Smooth muscle cell (in vitro differentiated cells): ENCODE data around the gene PLD2. TPM values are rescaled to one million over a fixed set of nuclear protein-coding genes. Genes with fewer than 3 reads are reported as not detected.

Experiments
- DNase-seq: peaks from one replicate; lab custom pipeline; 2025; ENCODE audit not compliant: unreplicated experiment; lab: John Stamatoyannopoulos, UW
- H2AFZ ChIP-seq: fragments of 200-600 bp; sonication (generic); 2 replicates; pipeline ENCODE4 v1.6.0; 2016; ENCODE audit warnings: antibody characterized with exemption, low read depth, mild to moderate bottlenecking
- H3F3A ChIP-seq: fragments of 200-600 bp; sonication (generic); 2 replicates; pipeline ENCODE4 v1.6.0; 2017; ENCODE audit warnings: antibody characterized with exemption, low read depth
- H3K27ac ChIP-seq: fragments of 200-600 bp; sonication (generic); 2 replicates; pipeline ENCODE4 v1.5.1; 2016; ENCODE audit warnings: low read depth, mild to moderate bottlenecking
- H3K27me3 ChIP-seq: fragments of 200-600 bp; sonication (generic); 2 replicates; pipeline ENCODE4 v1.6.1; 2016; ENCODE audit warnings: low read depth, mild to moderate bottlenecking
- H3K36me3 ChIP-seq: fragments of 200-600 bp; sonication (generic); 2 replicates; pipeline ENCODE4 v1.5.1; 2016; ENCODE audit warnings: low read depth
- H3K4me1 ChIP-seq: fragments of 200-600 bp; sonication (generic); 2 replicates; pipeline ENCODE4 v1.5.1; 2016; ENCODE audit warnings: low read depth
- H3K4me2 ChIP-seq: fragments of 200-600 bp; sonication (generic); 2 replicates; pipeline ENCODE4 v1.6.0; 2016; ENCODE audit warnings: mild to moderate bottlenecking
- H3K4me3 ChIP-seq: fragments of 200-600 bp; sonication (generic); 2 replicates; pipeline ENCODE4 v1.5.1; 2016; ENCODE audit warnings: mild to moderate bottlenecking
- H3K79me2 ChIP-seq: fragments of 200-600 bp; sonication (generic); 2 replicates; pipeline ENCODE4 v1.6.0; 2016; ENCODE audit warnings: low read depth, mild to moderate bottlenecking
- H3K9ac ChIP-seq: fragments of 200-600 bp; sonication (generic); 2 replicates; pipeline ENCODE4 v1.6.0; 2016; ENCODE audit warnings: low read depth
- H3K9me3 ChIP-seq: fragments of 200-600 bp; sonication (generic); replicated peaks from 2 replicates; pipeline ENCODE4 v1.5.1; 2016; ENCODE audit warnings: low read depth
- H4K20me1 ChIP-seq: fragments of 200-600 bp; sonication (generic); 2 replicates; pipeline ENCODE4 v1.6.0; 2016; ENCODE audit warnings: low read depth
- CTCF ChIP-seq: fragments of 200-600 bp; sonication (generic); IDR thresholded peaks from 2 replicates; pipeline ENCODE4 v1.5.1; 2017; ENCODE audit warnings: borderline replicate concordance, mild to moderate bottlenecking, antibody characterized with exemption; ENCODE audit not compliant: insufficient read depth, poor library complexity, severe bottlenecking
- WGBS: methylation state at CpG from one replicate; pipeline ENCODE4 v1.1.7; 2016; ENCODE audit warnings: low lambda C conversion rate; 5-methylcytosine and 5-hydroxymethylcytosine counted together
- polyA plus RNA-seq: library from polyadenylated mRNA; unstranded; fragments of >200 nt; fragmentation: Nextera tagmentation; extraction: Ambion mirVana; gene quantifications from 2 replicates; pipeline ENCODE4 v1.2.1, GENCODE V29; 2016
- total RNA-seq: library from RNA; depleted of rRNA; stranded (reverse); fragments of >200 nt; gene quantifications from 2 replicates; pipeline ENCODE4 v1.2.3, GENCODE V29; 2014

PLD2 gene
- total and polyA plus RNA-seq, 2 experiments from 2014 or later: 9.9 to 20.3 TPM

- Histone ChIP-seq H3F3A (peaks cover 2% of the 10 kb centered on the region), H3K27ac (peak overlapping the region; percentile 82), H4K20me1 (peaks cover 71% of the 10 kb centered on the region), H3K4me2 (no peak overlapping the region), H3K4me3 (no peak overlapping the region), H3K36me3 (no peaks in the 10 kb centered on the region), H3K4me1 (peaks cover 9% of the 10 kb centered on the region), H3K9ac (no peak overlapping the region), H3K9me3 (no peaks in the 10 kb centered on the region), H3K27me3 (no peaks in the 10 kb centered on the region), H2AFZ (no peak overlapping the region), H3K79me2 (peaks cover 19% of the 10 kb centered on the region)
- TF ChIP-seq CTCF: no peak
- WGBS: 65% methylated on average over 3 of the region's 3 CpGs
- DNase-seq: no peak
Observed at GRCh38 chr17:4851084-4851483, 44.1 kb downstream of the PLD2 start.

- no peak for TF ChIP-seq CTCF
- Histone ChIP-seq H3F3A (peaks cover 2% of the 10 kb centered on the region), H3K4me3 (no peak overlapping the region), H3K27me3 (no peaks in the 10 kb centered on the region), H4K20me1 (peaks cover 68% of the 10 kb centered on the region), H3K36me3 (no peaks in the 10 kb centered on the region), H3K4me1 (peaks cover 12% of the 10 kb centered on the region), H3K9me3 (no peaks in the 10 kb centered on the region), H3K79me2 (peaks cover 14% of the 10 kb centered on the region), H3K9ac (no peak overlapping the region), H3K4me2 (no peak overlapping the region), H2AFZ (no peak overlapping the region), H3K27ac (peak overlapping the region; percentile 31)
- DNase-seq: no peak
Observed at GRCh38 chr17:4852567-4853207, 45.7 kb downstream of the PLD2 start.

GRCh38 chr17:4853208-4853671 is 46.3 kb downstream of the PLD2 start:
- 100% methylated on average over 1 of the region's 2 CpGs for WGBS
- H3K9ac ChIP-seq: no peak overlapping the region
- H2AFZ ChIP-seq: no peak overlapping the region

More at GRCh38 chr17:4853208-4853671, 46.3 kb downstream of the PLD2 start:
- Histone ChIP-seq H4K20me1 (peaks cover 68% of the 10 kb centered on the region), H3K36me3 (no peaks in the 10 kb centered on the region), H3K27me3 (no peaks in the 10 kb centered on the region), H3K4me2 (no peak overlapping the region), H3K79me2 (peaks cover 18% of the 10 kb centered on the region), H3K9me3 (no peaks in the 10 kb centered on the region), H3F3A (peaks cover 2% of the 10 kb centered on the region), H3K27ac (peak overlapping the region; percentile 86), H3K4me3 (no peak overlapping the region), H3K4me1 (peaks cover 18% of the 10 kb centered on the region)
- DNase-seq: no peak
- TF ChIP-seq CTCF: no peak
